Loucy (cell line): ENCODE results near the gene ARHGAP22.

ENCODE experiments used
- EZH2phosphoT487 ChIP-seq: fragments of 200-600 bp; IDR thresholded peaks from 2 replicates; pipeline ENCODE4 v1.6.1; 2018; ENCODE audit warnings: antibody characterized with exemption, mild to moderate bottlenecking, moderate library complexity, borderline replicate concordance
- TF ChIP-seq, protein P1 (sequence below): fragments of 200-600 bp; sonication (generic); conservative IDR thresholded peaks from 2 replicates; pipeline ENCODE4 v1.5.1; 2014; ENCODE audit warnings: mild to moderate bottlenecking, antibody characterized with exemption, low read length

- TF ChIP-seq, protein P1, sequence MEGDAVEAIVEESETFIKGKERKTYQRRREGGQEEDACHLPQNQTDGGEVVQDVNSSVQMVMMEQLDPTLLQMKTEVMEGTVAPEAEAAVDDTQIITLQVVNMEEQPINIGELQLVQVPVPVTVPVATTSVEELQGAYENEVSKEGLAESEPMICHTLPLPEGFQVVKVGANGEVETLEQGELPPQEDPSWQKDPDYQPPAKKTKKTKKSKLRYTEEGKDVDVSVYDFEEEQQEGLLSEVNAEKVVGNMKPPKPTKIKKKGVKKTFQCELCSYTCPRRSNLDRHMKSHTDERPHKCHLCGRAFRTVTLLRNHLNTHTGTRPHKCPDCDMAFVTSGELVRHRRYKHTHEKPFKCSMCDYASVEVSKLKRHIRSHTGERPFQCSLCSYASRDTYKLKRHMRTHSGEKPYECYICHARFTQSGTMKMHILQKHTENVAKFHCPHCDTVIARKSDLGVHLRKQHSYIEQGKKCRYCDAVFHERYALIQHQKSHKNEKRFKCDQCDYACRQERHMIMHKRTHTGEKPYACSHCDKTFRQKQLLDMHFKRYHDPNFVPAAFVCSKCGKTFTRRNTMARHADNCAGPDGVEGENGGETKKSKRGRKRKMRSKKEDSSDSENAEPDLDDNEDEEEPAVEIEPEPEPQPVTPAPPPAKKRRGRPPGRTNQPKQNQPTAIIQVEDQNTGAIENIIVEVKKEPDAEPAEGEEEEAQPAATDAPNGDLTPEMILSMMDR: no peak
- TF ChIP-seq EZH2phosphoT487: no peak
These were observed 157.3 kb downstream of the ARHGAP22 start for GRCh38 chr10:48447356-48448215.
